HG03354 (cell line): Measurements from ENCODE around the gene FBRSL1.

Source experiments
- ATAC-seq: cut with Tn5 transposase; IDR thresholded peaks from one replicate; pipeline ENCODE4 v1.9.1; 2021; ENCODE audit warnings: mild to moderate bottlenecking; ENCODE audit not compliant: unreplicated experiment, poor library complexity, severe bottlenecking

FBRSL1 gene

GRCh38 chr12:132492951-132493350 is 3.0 kb downstream of the FBRSL1 start:
- no peak for ATAC-seq

GRCh38 chr12:132493482-132494178 is 3.7 kb downstream of the FBRSL1 start:
- ATAC-seq, result no peak

- no peak for ATAC-seq
Measured at GRCh38 chr12:132494294-132495164, 4.6 kb downstream of the FBRSL1 start.

GRCh38 chr12:132495165-132495544 is 5.2 kb downstream of the FBRSL1 start:
- ATAC-seq, result no peak

GRCh38 chr12:132495629-132496357 is 5.8 kb downstream of the FBRSL1 start:
- ATAC-seq, result no peak

GRCh38 chr12:132496358-132496669 is 6.4 kb downstream of the FBRSL1 start:
- no peak for ATAC-seq

GRCh38 chr12:132496710-132497109 is 6.8 kb downstream of the FBRSL1 start:
- ATAC-seq, result no peak

GRCh38 chr12:132497514-132498405 is 7.8 kb downstream of the FBRSL1 start:
- no peak for ATAC-seq

GRCh38 chr12:132498931-132499330 is 9.0 kb downstream of the FBRSL1 start:
- ATAC-seq, result no peak

- no peak for ATAC-seq
Measured at GRCh38 chr12:132500142-132500855, 10.3 kb downstream of the FBRSL1 start.

GRCh38 chr12:132500856-132501180 is 10.9 kb downstream of the FBRSL1 start:
- no peak for ATAC-seq

- ATAC-seq, result no peak
Measured at GRCh38 chr12:132501204-132501940, 11.4 kb downstream of the FBRSL1 start.

- no peak for ATAC-seq
Measured at GRCh38 chr12:132502149-132502881, 12.4 kb downstream of the FBRSL1 start.

GRCh38 chr12:132502882-132503193 is 12.9 kb downstream of the FBRSL1 start:
- ATAC-seq, result no peak

- ATAC-seq, result no peak
Measured at GRCh38 chr12:132503618-132504204, 13.8 kb downstream of the FBRSL1 start.

GRCh38 chr12:132505105-132505851 is 15.3 kb downstream of the FBRSL1 start:
- ATAC-seq, result no peak

- no peak for ATAC-seq
Measured at GRCh38 chr12:132505852-132506219, 15.9 kb downstream of the FBRSL1 start.
